HEK293T (cell line): Measurements from ENCODE around the gene ADCY6.
A peak's percentile ranks its signal among the peaks of the same experiment; 100 is the strongest.

ENCODE experiments used
- CTCF ChIA-PET: fragments of 350-600 bp; formaldehyde crosslinking; extraction: SDS; loops from one replicate; lab custom pipeline; 2021; ENCODE audit warnings: antibody characterized with exemption, inconsistent platforms; lab: Yijun Ruan, JAX
- POLR2A ChIA-PET: fragments of 350-600 bp; formaldehyde crosslinking; extraction: SDS; loops from one replicate; lab custom pipeline; 2020; ENCODE audit warnings: antibody characterized with exemption, inconsistent platforms; lab: Yijun Ruan, JAX
- DNase-seq: peaks from one replicate; pipeline ENCODE4 v3.0.0; 2012; ENCODE audit warnings: mixed read lengths; ENCODE audit errors: extremely low spot score
- ARNT ChIP-seq: fragments of 450-650 bp; IDR thresholded peaks from 2 replicates; pipeline ENCODE4 v1.6.1; 2017; ENCODE audit warnings: mild to moderate bottlenecking
- BHLHE40 ChIP-seq: fragments of 450-650 bp; IDR thresholded peaks from 2 replicates; pipeline ENCODE4 v1.6.1; 2016; ENCODE audit warnings: mild to moderate bottlenecking, moderate library complexity, borderline replicate concordance
- CTBP1 ChIP-seq: fragments of 450-650 bp; IDR thresholded peaks from 2 replicates; pipeline ENCODE4 v1.6.1; 2016; ENCODE audit warnings: borderline replicate concordance
- ELF4 ChIP-seq: fragments of 450-650 bp; IDR thresholded peaks from 2 replicates; pipeline ENCODE4 v1.6.1; 2017; ENCODE audit warnings: antibody characterized with exemption
- FOXA1 ChIP-seq: fragments of 450-650 bp; IDR thresholded peaks from 2 replicates; pipeline ENCODE4 v1.6.1; 2016; ENCODE audit warnings: mild to moderate bottlenecking
- FOXK2 ChIP-seq: fragments of 450-650 bp; IDR thresholded peaks from 2 replicates; pipeline ENCODE4 v1.6.1; 2016; ENCODE audit warnings: mild to moderate bottlenecking
- FOXM1 ChIP-seq: fragments of 450-650 bp; IDR thresholded peaks from 2 replicates; pipeline ENCODE4 v1.6.1; 2017; ENCODE audit warnings: mild to moderate bottlenecking, borderline replicate concordance
- HDGF ChIP-seq: fragments of 450-650 bp; IDR thresholded peaks from 2 replicates; pipeline ENCODE4 v1.6.1; 2017; ENCODE audit warnings: antibody characterized with exemption, borderline replicate concordance
- L3MBTL2 ChIP-seq: fragments of 450-650 bp; conservative IDR thresholded peaks from 2 replicates; pipeline ENCODE4 v1.6.1; 2016; ENCODE audit warnings: mild to moderate bottlenecking
- LEF1 ChIP-seq: fragments of 450-650 bp; IDR thresholded peaks from 2 replicates; pipeline ENCODE4 v1.6.1; 2017; ENCODE audit warnings: mild to moderate bottlenecking, borderline replicate concordance
- NFRKB ChIP-seq: fragments of 450-650 bp; IDR thresholded peaks from 2 replicates; pipeline ENCODE4 v1.6.1; 2016; ENCODE audit warnings: mild to moderate bottlenecking, moderate library complexity
- SP1 ChIP-seq: fragments of 450-650 bp; IDR thresholded peaks from 2 replicates; pipeline ENCODE4 v1.6.1; 2017
- SUZ12 ChIP-seq: fragments of 450-650 bp; IDR thresholded peaks from 2 replicates; pipeline ENCODE4 v1.6.1; 2016; ENCODE audit warnings: mild to moderate bottlenecking
- TARDBP ChIP-seq: fragments of 450-650 bp; IDR thresholded peaks from 2 replicates; pipeline ENCODE4 v1.6.1; 2016
- ZNF384 ChIP-seq: fragments of 450-650 bp; IDR thresholded peaks from 2 replicates; pipeline ENCODE4 v1.6.1; 2016
- TF ChIP-seq, protein P1 (sequence below): fragments of 450-650 bp; IDR thresholded peaks from 2 replicates; pipeline ENCODE4 v1.6.1; 2016

ADCY6 gene

GRCh38 chr12:48788854-48789775 lies at the start of gene ADCY6:
TSS of gene ADCY6 (minus strand) at chr12:48789089. CDS start at chr12:48783434, 5,655 bp downstream.
- ChIA-PET POLR2A (interaction anchor here (0.6 to 2.0 kb wide), 13 partner anchors 10 to 107 kb away, joined by 3 to 6 read pairs (median 4); partner anchors contain the start of gene KANSL2), CTCF (interaction anchor here (0.6 to 1.6 kb wide), 5 partner anchors 25 to 93 kb away, joined by 3 to 7 read pairs (median 3); no protein-coding TSS in a partner anchor)
- peak; percentile 68 for DNase-seq
- no peak for TF ChIP-seq ELF4
- TF ChIP-seq ARNT = no peak
- TF ChIP-seq SUZ12 = no peak
- no peak for TF ChIP-seq BHLHE40
- TF ChIP-seq L3MBTL2 = no peak
- TF ChIP-seq NFRKB = no peak
- TF ChIP-seq SP1 = no peak
- TF ChIP-seq FOXK2 = no peak
- no peak for TF ChIP-seq FOXM1
- no peak for TF ChIP-seq FOXA1
- no peak for TF ChIP-seq TARDBP
- no peak for TF ChIP-seq LEF1

DNA sequence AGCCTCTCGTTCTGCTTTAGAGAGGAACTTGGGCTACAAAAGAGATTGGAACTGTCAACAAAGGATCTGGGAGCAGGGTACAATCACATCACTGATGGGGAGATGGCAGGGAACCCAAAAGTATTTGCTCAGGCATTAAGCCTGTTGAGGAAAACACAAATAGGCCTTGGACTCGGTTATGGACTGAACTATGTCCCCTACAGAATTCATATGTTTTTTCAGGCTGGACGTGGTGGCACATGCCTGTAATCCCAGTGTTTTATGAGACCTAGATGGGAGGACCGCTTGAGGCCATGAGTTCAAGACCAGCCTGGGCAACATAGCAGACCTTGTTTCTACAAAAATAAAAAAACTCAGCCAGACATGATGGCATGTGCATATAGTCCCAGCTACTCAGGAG lies 49.2 kb upstream of the ADCY6 start:
- POLR2A ChIA-PET = no interaction called here
- TF ChIP-seq ARNT (no peak), L3MBTL2 (no peak), BHLHE40 (no peak), SP1 (no peak), SUZ12 (no peak), NFRKB (no peak), FOXM1 (no peak), ZNF384 (no peak), HDGF (no peak), TARDBP (no peak), LEF1 (no peak), FOXA1 (no peak), ELF4 (no peak), FOXK2 (no peak), CTBP1 (no peak)
- TF ChIP-seq, protein P1, sequence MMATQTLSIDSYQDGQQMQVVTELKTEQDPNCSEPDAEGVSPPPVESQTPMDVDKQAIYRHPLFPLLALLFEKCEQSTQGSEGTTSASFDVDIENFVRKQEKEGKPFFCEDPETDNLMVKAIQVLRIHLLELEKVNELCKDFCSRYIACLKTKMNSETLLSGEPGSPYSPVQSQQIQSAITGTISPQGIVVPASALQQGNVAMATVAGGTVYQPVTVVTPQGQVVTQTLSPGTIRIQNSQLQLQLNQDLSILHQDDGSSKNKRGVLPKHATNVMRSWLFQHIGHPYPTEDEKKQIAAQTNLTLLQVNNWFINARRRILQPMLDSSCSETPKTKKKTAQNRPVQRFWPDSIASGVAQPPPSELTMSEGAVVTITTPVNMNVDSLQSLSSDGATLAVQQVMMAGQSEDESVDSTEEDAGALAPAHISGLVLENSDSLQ = no peak
- DNase-seq = no peak
- CTCF ChIA-PET = no interaction called here

GRCh38 chr12:48832321-48833060 lies 43.6 kb upstream of the ADCY6 start:
- CTCF ChIA-PET = no interaction called here

DNA sequence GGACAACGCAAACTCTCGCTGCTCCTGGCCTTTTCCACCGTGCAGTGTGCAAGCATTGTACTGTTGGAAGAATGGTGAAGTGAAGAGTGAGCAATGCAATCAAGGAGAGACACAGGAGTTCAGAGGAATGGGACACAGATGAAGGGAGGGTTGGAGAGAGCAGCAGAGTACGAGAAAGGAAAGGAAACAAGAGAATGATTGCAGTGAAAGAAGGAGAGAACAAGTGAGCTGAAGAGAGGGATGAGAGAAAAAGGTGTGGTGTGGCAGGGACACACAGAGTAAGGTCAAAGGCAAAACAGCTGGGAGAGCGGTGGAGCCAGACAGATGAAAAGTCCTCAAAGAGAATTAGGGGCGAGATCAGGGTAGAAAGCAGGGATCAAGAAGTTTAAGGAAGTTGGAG lies 42.4 kb upstream of the ADCY6 start:
- POLR2A ChIA-PET = interaction anchor here (1.2 kb wide), 1 partner anchor 12 kb away, joined by 3 read pairs; no protein-coding TSS in a partner anchor
- CTCF ChIA-PET = interaction anchor here (0.8 kb wide), 1 partner anchor 22 kb away, joined by 3 read pairs; no protein-coding TSS in a partner anchor
- DNase-seq = no peak
- no peak for TF ChIP-seq L3MBTL2
- TF ChIP-seq TARDBP = no peak
- TF ChIP-seq ELF4 = no peak
- TF ChIP-seq LEF1 = no peak
- TF ChIP-seq HDGF = no peak

More at GRCh38 chr12:48832321-48833060, 43.6 kb upstream of the ADCY6 start:
- TF ChIP-seq ELF4 (no peak), SUZ12 (no peak), ARNT (no peak), LEF1 (no peak), TARDBP (no peak), BHLHE40 (no peak), NFRKB (no peak), ZNF384 (no peak)
- TF ChIP-seq, protein P1 = no peak
- POLR2A ChIA-PET = interaction anchor here (1.0 to 1.2 kb wide), 2 partner anchors 13 to 17 kb away, joined by 3 read pairs; no protein-coding TSS in a partner anchor
- DNase-seq = no peak

GRCh38 chr12:48828841-48829575 lies 40.1 kb upstream of the ADCY6 start:
- DNase-seq = no peak
- ChIA-PET CTCF (interaction anchor here (0.5 kb wide), 1 partner anchor 134 kb away, joined by 3 read pairs; no protein-coding TSS in a partner anchor), POLR2A (interaction anchor here (1.1 to 3.1 kb wide), 2 partner anchors 9 to 13 kb away, joined by 4 to 14 read pairs; no protein-coding TSS in a partner anchor)
- no peak for TF ChIP-seq FOXM1
- no peak for TF ChIP-seq ELF4
- TF ChIP-seq HDGF = no peak
- TF ChIP-seq LEF1 = no peak
- TF ChIP-seq TARDBP = no peak
- TF ChIP-seq BHLHE40 = no peak
- TF ChIP-seq FOXA1 = no peak
- TF ChIP-seq SP1 = no peak
